HG02943 (cell line): ENCODE results near the gene TP53TG3F.
"Not testable (repeated sequence)": the region's sequence is repeated elsewhere in the genome, so short reads cannot be mapped to it uniquely, and the experiment has no call there.

Experiments
- ATAC-seq: cut with Tn5 transposase; IDR thresholded peaks from one replicate; pipeline ENCODE4 v1.9.1; 2021; ENCODE audit warnings: mild to moderate bottlenecking, low read depth, moderate library complexity; ENCODE audit not compliant: unreplicated experiment

Gene TP53TG3F, protein sequence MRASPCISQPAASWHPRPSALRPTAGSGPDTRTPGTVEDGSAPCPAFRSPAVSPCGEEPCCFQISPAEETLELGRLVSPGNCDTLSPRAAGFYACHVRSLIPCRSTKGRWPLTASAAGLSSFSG

DNA sequence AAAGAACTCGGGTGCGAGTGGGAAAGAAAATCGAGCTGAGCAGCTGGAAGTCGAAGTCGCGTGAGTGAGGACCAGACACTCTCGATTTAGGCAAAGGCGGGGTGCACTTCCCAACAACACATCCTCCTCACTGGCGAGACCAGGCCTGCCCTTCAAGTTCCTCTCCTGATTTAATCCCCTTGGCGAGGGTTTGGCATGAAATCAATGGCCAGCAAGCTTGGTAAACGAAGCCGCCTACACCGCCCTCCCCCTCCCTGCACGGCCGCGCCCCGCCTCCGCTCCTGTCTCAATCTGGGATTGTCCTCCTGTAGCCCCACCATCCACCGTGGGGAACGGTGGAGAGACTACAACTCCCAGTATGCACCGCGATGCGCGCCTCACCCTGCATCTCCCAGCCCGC lies at the start of gene TP53TG3F:
TP53TG3F (plus strand) TSS at position 301 of the 400 bp plus-strand sequence; CDS start at position 369, 68 bp downstream.
- ATAC-seq, result not testable (repeated sequence)

DNA sequence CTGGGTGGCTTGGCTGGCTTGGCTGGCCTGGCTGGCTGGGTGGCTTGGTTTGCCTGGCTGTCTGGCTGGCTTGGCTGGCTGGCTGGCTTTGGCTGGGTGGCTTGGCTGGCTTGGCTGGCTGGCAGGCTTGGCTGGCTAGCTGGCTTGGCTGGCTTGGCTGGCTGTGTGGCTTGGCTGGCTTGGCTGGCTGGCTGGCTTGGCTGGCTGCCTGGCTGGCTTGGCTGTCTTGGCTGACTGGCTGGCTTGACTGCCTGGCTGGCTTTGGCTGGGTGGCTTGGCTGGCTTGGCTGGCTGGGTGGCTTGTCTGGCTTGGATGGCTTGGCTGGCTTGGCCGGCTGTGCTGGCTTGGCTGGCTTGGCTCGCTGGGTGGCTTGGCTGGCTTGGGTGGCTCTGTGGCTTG lies 32.2 kb downstream of the TP53TG3F start:
- not testable (repeated sequence) for ATAC-seq

DNA sequence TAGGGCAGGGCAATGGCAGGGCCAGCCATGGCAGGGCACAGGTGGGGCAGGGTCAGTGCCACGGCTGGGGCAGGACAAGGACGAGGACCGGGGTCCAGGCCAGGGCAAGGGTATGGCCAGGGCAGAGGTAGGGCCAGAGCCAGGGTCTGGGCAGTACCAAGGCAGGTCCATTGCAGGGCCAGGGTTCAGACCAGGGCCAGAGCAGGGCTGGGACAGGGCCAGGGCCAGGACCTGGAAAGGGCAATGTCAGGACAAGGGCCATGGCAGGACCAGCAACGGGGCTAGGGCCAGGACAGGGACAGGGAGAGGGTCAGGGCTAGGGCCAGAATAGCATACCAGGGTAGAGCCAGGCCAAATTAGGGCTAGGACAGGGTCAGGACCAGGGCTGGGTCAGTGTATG lies 47.8 kb downstream of the TP53TG3F start:
- not testable (repeated sequence) for ATAC-seq

GRCh38 chr16:33509070-33509469 lies 49.7 kb downstream of the TP53TG3F start:
- not testable (repeated sequence) for ATAC-seq

DNA sequence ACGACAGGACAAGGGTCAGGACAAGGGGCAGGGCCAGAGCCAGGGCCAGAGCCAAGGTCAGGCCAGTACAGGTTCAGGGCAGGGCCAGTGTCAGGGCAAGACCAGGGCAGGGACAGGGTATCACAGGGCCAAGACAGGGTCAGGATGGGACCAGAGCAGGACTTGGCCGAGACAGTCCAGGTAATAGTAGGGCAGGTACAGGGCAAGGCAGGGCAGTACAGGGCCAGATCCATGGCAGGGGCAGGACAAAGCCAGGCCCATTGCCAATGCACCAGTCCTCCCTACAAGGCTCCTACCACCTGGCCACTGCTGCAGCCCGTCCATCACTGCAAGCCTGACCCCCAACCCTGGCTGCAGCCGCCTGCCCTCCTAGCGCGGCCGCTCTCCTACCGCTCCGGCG lies 50.5 kb downstream of the TP53TG3F start:
- not testable (repeated sequence) for ATAC-seq
